GM21367 (cell line): ENCODE data around the gene PI4KA.

ENCODE experiments used
- ATAC-seq: cut with Tn5 transposase; IDR thresholded peaks from one replicate; pipeline ENCODE4 v1.9.1; 2021; ENCODE audit not compliant: unreplicated experiment

PI4KA gene

GRCh38 chr22:20881869-20882815 lies 23.5 kb upstream of the PI4KA start:
- ATAC-seq, result no peak

- ATAC-seq, result no peak
Measured at GRCh38 chr22:20881231-20881630, 22.6 kb upstream of the PI4KA start.

- ATAC-seq, result no peak
Measured at GRCh38 chr22:20877715-20878114, 19.1 kb upstream of the PI4KA start.

GRCh38 chr22:20875296-20875695 lies 16.7 kb upstream of the PI4KA start:
- ATAC-seq, result no peak

GRCh38 chr22:20873214-20873613 lies 14.6 kb upstream of the PI4KA start:
- no peak for ATAC-seq

- ATAC-seq, result no peak
Measured at GRCh38 chr22:20869234-20869633, 10.6 kb upstream of the PI4KA start.

- no peak for ATAC-seq
Measured at GRCh38 chr22:20868025-20868962, 9.7 kb upstream of the PI4KA start.

GRCh38 chr22:20867179-20868024 lies 8.8 kb upstream of the PI4KA start:
- ATAC-seq, result no peak

GRCh38 chr22:20866736-20867135 lies 8.1 kb upstream of the PI4KA start:
- ATAC-seq, result no peak

GRCh38 chr22:20865875-20866445 lies 7.3 kb upstream of the PI4KA start:
- ATAC-seq, result no peak

- ATAC-seq, result no peak
Measured at GRCh38 chr22:20865331-20865730, 6.7 kb upstream of the PI4KA start.

- no peak for ATAC-seq
Measured at GRCh38 chr22:20864186-20864908, 5.7 kb upstream of the PI4KA start.

GRCh38 chr22:20863366-20863765 lies 4.8 kb upstream of the PI4KA start:
- no peak for ATAC-seq

- ATAC-seq, result no peak
Measured at GRCh38 chr22:20862540-20862939, 3.9 kb upstream of the PI4KA start.

GRCh38 chr22:20859615-20860014 lies 1.0 kb upstream of the PI4KA start:
- ATAC-seq, result no peak

- peak; percentile 30 for ATAC-seq
Measured at GRCh38 chr22:20857838-20858614, 585 bp downstream of the PI4KA start.

- no peak for ATAC-seq
Measured at GRCh38 chr22:20857247-20857643, 1.4 kb downstream of the PI4KA start.

GRCh38 chr22:20853236-20853660 lies 5.4 kb downstream of the PI4KA start:
- ATAC-seq, result no peak

- ATAC-seq, result no peak
Measured at GRCh38 chr22:20852503-20852902, 6.1 kb downstream of the PI4KA start.
